Measurements from ENCODE around the gene INCA1.

INCA1 gene

DNA sequence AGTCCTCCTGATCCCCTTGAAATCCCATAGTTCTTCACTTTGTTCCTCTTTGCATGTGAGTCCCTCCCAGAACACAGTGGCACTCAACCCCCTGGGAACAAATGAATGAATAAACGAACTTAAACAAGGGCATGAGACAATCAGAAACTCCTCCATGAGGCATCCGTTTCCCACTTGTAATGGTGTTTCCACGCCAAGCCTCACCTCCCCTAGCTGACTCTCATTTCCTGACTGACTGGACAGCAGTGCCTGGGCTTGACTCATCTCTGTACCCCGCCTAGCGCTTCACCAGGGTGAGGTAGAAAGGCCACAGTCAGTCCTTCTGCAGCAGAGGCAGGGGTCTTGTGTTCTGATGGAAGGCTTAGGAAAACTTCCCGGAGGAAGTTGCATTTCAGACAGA lies 14.6 kb upstream of the INCA1 start:
- peak; percentile 58 for DNase-seq (ENCODE audit: low spot score)

DNA sequence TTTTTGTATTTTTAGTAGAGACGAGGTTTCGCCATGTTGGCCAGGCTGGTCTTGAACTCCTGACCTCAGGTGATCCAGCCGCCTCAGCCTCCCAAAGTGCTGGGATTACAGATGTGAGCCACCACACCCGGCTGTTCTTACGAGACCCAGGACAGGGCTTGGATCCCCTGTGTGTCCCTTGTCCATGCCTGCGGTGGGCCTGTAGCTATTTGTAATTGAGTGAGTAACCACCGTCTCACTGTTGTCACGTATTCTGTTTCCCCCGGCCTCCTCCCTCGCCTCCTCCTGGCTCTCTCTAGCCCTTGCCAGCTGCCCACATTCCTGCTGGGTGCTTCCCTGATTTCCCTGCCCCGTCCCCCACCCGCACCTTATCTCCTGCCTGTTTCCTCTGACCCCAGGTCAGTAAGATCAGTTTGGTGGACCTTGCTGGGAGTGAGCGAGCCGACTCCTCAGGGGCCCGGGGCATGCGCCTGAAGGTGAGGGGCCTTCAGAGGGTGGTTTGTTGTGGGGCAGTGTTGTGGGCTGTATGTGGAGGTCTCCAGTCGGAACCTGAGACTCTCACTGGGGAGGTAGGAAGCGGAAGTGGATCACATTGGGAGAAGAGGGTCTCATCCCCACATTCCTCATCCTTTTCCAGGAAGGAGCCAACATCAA lies 6.0 kb upstream of the INCA1 start:
- no peak for DNase-seq (ENCODE audit: low spot score)

DNA sequence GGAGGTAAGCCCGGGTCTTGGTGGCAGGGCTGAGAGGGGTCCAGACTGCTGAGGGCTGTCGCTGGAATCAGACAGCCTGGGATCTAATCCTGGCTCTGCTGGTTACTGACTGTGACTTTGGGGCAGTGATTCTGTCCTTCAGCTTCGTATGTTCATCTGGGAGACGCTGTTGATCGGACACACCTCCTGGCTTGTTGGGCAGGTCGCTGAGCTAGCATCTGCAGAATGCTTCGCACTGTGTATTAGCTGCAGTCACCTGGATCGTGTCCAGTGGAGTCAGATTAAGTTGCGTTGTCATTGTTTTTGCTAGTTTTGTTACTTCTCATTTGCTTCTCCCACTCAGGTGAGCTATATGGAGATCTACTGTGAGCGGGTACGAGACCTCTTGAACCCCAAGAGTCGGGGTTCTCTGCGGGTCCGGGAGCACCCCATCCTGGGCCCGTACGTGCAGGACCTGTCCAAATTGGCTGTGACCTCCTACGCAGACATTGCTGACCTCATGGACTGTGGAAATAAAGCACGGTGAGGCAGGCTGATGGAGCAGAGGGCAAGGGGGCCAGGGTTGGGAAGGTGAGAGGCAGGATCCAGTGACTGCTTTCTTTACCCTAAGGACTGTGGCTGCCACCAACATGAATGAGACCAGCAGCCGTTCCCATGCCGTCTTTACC lies 4.9 kb upstream of the INCA1 start:
- no peak for DNase-seq (ENCODE audit: low spot score)

DNA sequence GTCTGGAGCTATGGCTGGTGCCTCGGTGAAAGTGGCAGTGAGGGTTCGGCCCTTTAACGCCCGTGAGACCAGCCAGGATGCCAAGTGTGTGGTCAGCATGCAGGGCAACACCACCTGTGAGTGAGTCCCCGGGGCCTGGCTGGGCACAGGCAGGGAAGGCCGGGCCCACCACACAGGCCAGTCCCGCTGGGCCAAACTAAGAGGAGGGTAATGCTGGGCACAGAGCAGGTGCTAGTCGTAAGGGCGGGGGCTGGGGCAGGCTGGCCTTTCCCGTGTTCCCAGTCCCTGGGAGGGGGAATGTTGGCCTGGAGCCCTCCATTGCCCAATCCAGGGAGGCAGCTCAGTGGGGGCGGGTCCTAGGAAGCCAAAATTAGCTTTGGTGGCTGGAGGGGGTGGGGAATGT lies 2.9 kb upstream of the INCA1 start:
- DNase-seq (ENCODE audit: low spot score): peak; percentile 77

DNA sequence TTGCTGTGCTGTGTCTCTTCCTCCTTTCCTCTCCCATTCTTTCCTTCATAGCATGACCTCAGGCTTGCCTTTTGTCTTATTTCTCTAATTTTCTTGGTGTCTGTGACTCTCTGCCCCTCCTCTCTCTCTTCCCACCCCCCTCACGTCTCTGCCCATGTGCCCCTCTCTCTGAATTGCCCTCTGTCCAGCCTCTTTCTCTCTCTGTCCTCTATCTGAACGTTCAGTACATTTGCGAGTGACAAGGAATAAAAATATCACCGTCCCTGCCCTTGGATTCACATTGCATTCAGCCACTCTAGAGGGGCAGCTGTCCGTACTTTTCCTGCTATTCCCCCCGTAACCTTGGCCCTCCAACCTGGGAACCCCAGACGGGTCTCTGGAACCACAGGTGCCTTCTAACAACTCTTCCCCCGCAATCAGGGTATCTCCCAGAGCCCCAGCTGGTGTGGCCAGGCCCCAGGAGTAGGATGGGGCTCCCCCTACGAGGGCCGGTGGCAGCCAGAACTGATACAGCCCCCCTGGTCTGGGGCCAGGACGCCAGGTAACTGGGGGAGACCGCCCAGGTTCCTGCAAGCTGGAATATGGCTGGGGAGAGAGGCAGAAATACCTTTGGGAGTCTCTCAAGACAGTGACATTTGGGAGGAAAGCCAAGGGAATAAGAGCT lies 2.2 kb upstream of the INCA1 start:
- DNase-seq (ENCODE audit: low spot score): no peak

DNA sequence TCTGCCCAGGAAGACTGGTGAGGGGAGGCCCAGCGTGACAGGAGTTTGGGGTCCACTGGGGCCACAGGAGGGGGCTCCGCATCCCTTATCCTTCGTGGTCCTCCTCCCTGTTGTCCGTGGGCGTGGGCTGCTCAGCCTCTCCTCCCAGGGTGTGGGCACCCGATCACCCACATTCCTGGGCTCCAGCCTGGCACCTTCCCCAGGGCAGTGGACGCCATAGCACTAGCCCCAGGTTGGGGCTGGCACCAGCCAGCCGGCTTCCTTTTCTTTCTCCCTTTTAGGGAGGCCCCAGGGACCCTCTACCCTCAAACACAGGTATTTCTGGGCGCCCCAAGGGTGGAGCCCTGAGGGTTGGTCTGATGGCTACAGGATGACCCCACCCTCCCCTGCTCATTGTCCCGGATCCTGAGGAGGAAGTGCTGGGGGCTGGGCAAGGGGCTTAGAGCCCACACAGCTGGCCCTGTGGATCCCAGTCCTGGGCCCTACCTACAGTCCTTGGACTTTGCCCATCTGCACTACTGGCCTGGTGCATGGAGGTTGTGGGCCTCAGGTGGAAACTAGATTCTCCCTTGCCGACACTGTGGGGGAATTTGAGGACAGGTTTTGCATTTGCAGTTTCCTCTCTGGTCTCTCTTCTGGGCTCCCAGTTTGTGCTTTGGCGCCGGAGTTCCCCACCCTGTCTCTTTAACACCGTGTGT lies 1.6 kb upstream of the INCA1 start:
- peak; percentile 63 for DNase-seq (ENCODE audit: low spot score)

DNA sequence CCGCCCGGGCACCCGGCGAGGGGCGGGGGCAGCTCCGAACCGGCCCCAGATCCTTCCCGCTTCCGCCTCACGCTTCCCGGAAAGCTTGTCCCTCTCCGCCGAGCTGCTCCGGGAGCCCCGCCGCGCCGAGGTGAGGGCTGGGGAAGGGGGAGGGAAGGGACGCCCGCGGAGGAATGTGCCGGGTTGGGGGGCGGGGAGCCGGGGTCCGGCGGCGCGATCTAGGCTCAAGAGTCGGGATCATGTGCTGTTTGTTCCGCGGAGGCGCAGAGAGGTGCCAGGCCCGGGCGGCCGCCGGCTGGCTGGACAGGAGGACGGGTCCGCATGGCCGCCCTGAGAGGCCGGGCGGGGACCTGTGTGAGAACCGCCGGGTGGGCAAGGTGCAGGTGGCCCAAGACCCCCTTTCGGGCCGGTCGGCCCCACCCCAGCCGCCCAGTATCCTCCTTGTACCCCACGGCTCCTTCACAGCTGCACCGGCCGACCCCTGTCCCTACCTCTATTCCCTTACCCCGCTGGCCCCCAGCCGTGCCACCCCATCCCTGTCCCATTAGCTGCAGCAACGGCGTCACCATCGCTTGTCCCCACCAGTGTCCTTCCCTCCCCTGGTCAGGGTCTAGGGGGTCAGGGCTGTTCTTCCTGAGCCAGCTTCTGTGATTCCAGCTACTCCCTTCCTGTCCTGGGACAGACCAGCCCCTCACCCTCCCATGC lies 857 bp upstream of the INCA1 start:
- no peak for DNase-seq (ENCODE audit: low spot score)

DNA sequence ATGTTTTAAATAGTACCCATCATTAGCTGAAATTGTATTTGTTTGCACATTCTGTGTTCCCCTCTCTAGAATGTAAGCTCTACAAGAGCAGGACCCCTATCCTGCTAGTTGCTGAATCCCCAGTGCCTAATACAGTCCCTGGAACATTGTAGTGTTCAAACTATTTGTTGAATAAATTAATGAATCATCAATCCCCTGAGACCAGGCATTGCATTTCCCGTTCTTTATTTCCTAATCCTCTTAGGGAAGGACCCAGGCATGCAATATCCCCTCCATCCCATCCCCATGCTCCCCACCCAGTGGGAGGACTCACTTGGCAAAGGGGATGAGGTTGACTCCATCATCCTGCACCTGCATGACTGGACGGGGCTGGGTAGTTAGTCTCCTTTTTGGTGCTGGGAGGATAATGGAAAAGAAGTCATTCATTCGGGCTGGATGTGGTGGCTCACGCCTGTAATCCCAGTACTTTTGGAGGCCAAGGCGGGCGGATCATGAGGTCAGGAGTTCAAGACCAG lies 3.2 kb downstream of the INCA1 start:
- DNase-seq (ENCODE audit: low spot score): no peak

DNA sequence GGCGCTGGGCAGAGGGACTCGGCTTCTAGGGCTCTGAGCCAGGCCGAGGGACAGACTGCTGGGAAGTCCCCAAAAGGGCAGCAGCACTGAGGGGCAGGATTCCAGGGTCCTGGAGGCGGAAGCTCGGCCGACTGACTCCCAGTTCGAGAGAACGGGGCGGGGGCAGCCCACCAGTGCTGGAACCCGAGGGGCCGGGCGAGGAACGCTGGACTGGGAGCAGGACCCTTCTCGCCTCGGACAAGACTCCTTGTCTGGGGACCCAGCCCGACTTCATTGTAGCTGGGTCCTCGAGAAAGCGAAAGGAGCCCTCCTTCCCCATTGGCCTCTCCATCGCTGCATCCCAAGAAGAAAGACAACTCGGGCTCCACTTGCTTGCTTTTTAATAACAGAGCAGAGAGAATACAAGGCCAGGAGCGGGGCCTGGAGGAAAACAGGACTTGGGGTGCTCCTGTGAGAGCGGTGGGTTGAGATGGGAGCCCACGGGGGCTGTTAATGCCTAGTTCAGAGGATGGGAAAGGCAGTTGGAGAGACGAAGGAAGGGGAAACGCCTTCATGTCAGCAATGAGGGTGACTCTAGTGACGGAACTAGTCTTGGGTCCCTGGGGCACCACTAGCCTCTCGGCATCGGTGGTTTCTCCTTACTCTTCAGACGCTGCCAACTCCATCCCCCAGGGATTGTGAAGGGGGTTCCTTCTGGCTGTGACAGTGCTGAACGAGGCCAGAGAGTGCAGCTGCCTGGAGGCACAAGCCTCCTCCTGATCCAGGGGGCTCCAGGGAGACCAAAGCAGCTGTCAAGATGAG lies 9.4 kb downstream of the INCA1 start:
- DNase-seq (ENCODE audit: low spot score): peak; percentile 20

DNA sequence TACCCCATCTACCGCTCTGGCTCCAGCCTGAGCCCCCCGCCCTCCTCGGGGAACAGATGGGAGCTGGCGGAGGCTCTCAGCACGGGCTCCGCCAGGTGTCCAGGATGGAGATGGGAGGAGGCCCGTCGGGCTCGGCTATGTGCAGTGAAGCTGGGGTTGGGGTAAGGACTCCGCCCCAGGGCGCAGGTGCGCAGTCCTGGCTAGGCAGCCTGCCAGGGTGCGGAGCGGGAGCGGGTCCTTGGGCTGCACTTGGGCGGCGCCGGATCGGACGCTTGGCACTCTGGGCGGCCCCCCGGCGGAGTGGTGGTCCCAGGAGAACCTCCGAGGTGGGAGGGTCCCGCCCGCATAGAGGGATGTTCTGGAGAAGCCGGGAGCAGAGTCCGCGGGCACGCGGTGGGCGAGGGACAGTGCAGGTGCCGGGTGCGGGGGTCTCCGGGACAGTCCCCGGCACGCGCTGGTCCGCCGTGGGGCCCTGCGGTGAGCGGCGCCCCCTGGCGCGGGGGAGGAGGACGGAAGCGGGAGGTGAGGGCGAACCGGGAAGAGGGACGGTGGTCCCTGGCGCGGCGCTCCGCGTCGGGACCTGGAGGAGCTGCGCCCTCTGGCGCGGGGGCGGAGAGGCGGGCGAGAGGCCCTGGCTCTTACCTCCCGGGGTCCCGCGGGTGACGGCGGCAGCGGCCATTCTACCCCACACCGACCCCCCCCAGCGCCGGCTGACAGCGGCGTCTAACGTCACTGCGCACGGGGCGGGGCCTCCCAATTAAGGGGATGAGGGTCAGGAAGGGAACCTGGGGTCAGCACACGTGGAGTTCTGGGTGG lies 10.2 kb downstream of the INCA1 start, which contains the start of gene CAMTA2:
CAMTA2 (minus strand) TSS at position 725 of the 816 bp plus-strand sequence. CDS start 1,453 bp downstream, outside the sequence.
- peak; percentile 92 for DNase-seq (ENCODE audit: low spot score)

DNA sequence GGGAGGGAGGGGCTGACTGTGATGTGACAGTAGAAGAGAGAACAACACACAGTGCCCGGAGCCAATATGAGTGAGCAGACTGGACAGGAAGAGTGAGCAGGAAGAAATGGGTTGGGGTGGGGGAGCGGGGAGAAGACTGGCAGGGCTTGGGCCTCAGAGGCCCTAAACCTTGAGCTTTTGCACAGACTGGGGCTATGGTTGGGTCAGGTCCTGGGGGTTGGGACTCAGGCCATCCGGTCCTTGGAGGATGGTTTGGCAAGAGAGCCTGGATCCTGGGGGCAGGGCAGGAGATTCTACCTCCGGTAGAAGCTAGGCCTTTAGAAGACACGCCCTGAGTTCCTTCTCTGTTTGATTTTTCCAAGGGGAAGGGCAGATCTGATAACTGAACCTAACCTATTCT lies 10.9 kb downstream of the INCA1 start:
- peak; percentile 36 for DNase-seq (ENCODE audit: low spot score)

DNA sequence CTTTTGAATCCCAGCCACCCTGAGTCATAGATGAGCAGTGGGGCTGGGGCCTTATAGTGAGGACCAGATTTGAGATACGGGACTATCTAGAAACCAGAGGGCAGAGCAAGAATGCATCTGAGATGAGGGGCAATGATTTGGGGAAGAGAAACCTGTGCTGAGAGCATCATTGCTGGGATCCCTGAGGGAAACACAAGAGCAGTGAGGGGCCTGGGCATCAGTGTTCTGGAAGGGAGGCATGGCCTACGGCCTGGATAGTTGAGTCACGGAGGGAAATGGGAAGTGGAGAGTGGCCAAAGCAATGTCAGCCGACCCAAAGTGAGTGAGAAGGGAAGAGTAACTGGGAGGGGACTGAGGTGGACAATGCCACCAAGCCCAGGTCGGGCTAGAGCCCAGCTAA lies 15.0 kb downstream of the INCA1 start:
- DNase-seq (ENCODE audit: low spot score): no peak

DNA sequence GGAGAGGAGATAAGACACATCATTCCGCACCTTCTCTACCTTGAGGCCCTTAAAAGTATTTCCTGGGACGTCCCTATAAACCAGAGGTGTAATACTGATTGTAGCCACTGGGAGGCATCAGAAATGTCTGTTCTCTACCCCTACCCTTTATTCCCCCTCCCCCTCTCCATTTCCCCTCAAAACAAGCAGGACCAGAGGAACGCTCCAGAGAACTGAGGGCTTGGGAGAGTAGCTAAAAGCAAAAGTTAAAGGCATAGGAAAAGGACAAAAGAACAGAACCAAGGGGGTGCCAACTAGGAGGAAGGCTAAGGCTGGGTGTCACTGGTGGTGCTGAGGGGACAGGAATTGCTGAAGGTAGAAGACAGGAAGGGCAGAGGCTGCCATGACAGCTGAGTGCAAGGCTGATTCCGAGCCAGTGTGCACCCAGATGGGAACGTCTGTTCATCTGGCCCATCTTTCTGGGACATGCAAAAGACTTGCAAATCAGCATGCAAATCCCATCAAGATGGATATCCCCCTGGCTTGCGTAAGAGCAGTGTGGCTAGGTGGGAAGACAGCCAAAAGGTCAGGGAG lies 16.6 kb downstream of the INCA1 start:
- DNase-seq (ENCODE audit: low spot score): peak; percentile 69

DNA sequence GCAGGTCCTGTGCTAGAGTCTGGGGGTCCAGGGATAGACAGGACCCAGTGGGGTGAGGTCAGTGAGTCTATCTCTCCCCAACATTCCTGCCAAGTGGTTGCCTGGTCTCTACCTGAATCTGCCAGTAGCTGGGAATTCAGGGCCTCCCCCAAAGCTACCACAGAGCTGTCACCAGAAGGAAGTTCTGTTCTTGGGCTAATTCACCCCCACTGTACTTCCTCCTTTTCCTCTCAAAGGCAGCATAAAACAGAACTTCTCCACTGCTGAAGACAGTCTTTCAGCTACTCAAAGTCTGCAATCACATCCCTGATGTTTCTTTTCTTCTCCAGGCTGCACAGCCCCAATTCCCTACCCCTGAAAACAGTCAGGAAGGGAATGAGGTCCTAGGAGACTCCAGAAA lies 18.6 kb downstream of the INCA1 start:
- no peak for DNase-seq (ENCODE audit: low spot score)

DNA sequence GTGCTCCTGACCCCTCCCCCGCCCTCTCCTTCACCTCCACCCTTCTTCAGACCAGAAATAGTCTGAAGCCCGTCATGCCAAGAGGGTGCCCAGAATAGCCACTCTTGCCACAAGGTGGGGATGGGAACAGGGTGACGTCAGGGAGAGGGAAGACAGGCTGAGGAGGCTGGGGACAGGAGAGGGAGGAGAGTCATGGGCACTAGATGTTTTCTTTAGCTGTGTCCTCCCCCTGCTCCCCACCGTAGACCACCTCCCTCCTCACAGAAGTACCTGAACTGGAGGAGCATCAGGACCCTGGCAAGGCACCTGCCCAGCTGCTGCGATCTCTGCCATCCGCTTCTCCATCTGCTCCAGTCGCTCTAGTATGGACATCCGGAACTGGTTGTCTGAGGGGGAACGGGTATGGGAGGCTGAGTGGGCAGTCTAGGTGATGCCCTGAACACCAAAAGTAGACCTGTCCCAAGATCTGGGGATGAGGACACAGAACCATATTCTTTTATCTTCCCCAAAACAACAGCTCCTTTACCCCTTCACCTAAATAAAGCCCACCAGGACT lies 23.1 kb downstream of the INCA1 start:
- no peak for DNase-seq (ENCODE audit: low spot score)

DNA sequence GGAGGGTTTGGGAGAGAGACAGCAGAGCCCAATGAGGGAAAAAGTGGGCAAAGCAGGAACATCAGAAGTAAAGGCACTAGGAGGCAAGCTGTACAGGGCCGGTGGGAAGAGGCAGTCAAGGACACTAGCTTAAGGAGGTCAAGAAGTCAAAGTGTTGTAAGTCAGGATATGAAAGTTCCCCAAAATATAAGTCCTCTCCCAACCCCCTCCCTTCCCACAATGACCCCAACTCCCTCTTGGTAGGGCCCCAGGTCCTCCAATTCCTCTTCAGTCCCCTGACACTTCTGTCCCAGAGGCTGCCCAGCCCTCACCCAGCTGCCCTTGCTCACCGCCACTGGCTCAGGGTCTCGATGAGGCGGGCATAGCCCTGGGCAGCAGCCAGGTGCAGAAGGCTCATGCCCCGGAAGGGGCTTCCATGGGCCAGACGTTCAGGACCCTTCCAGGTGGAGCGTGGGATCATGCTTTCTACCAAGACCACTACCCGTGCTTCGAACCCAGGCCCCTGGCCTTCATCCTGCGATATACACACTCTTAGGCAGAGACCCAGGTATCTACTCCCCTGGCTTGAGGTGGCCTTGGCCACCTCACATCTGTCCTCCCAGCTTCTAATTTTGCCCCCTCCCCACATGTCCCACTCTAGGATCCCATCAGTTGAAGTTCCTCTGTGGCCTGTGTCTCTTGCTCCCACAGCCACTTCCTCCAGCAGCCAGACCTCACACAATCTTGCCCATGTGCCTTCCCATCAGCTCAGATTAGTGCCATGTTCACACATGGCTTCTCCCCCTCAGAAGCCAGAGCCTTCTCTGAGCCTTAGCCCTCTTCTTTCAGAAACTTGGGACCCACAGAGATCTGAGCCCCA lies 23.8 kb downstream of the INCA1 start:
- DNase-seq (ENCODE audit: low spot score): no peak

DNA sequence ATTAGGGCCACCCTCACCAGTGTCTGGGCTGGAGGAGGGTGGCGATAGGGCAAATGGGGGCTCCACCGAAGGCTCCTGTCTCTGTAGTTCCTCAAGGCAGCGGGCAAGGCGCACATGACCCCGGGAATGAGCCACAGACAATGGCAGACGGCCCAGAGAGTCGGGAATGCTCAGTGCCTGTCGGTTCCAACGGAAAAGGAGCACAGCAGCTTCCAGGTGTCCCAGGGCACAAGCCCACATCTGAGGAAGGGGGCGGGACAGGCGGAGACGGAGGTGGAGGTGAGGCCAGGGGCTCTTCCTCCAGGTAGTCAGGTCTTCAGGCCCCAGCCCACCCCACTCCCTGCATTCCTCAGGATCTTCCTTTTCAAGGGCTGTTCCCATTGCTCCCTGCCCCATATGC lies 24.6 kb downstream of the INCA1 start:
- no peak for DNase-seq (ENCODE audit: low spot score)

DNA sequence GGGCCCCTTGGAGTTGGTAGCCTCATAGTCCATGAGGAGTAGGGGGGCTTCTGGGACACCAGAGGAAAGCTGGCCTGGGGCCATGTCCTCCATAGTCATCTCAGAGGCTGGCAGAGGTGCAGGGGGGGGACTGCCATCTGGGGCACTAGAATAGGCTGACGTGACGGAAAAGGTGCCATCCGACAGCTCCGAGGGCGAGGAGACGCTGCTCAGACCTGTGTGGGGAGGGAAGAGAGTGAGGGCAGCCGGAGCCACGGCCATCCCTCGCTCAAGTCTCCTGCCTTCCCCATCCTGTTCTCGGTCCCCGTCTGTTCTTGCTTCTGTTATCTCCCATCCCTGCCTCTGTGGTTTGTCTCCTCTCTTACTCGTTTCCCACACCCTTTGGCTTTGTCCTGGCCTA lies 25.0 kb downstream of the INCA1 start:
- no peak for DNase-seq (ENCODE audit: low spot score)

DNA sequence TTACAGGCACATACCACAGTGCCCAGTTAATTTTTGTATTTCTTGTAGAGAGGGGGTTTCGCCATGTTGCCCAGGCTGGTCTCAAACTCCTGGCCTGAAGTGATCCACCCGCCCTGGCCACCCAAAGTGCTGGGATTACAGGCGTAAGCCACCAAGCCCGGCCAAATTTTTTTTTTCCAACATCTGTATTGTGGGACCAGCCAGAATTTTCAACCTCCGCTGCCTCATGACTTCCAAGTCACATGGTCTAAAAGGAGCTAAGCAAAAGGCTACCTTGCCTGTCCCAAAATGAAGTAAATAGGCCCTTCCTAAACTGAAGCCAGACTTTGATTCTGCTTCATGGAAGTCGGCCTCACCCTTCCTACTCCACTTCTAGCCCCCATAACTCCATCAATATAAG lies 25.5 kb downstream of the INCA1 start:
- no peak for DNase-seq (ENCODE audit: low spot score)

All from GM03348 (cell line).